Aorta (tissue), 5 donors: Measurements from ENCODE around the gene NUDT9. TPM values are rescaled to one million over a fixed set of nuclear protein-coding genes. Genes with fewer than 3 reads are reported as not detected.
A peak's percentile ranks its signal among the peaks of the same experiment; 100 is the strongest.
"Not testable (repeated sequence)": the region's sequence is repeated elsewhere in the genome, so short reads cannot be mapped to it uniquely, and the experiment has no call there.

Source experiments
- ATAC-seq: fragments of 200-7000 bp; cut with Tn5 transposase; one replicate; pipeline ENCODE4 v1.9.1; 2022; ENCODE audit warnings: moderate library complexity; ENCODE audit not compliant: low FRiP score
- DNase-seq, 2 donors: peaks; one replicate each; pipeline ENCODE4 v3.0.0-alpha.2; 2020
- H3K27ac ChIP-seq, 2 donors: one replicate each; pipeline ENCODE4 v1.5.1; 2013; ENCODE audit warnings: low read length in 2 of 2, mild to moderate bottlenecking in 2 of 2, moderate library complexity in 2 of 2, control low read depth in 1 of 2, inconsistent platforms in 1 of 2, low read depth in 1 of 2
- H3K27me3 ChIP-seq, 2 donors: one replicate each; pipeline ENCODE4 v1.6.1; 2013; ENCODE audit warnings: control low read depth in 1 of 2, low read length in 1 of 2, mild to moderate bottlenecking in 1 of 2, moderate library complexity in 1 of 2; ENCODE audit not compliant: insufficient read depth in 2 of 2, control insufficient read depth in 1 of 2
- H3K36me3 ChIP-seq, 2 donors: one replicate each; pipeline ENCODE4 v1.6.1; 2013; ENCODE audit warnings: control low read depth in 1 of 2, low read length in 1 of 2, mild to moderate bottlenecking in 1 of 2; ENCODE audit not compliant: insufficient read depth in 2 of 2, control insufficient read depth in 1 of 2
- H3K4me1 ChIP-seq, 2 donors: one replicate each; pipeline ENCODE4 v1.6.1; 2013; ENCODE audit warnings: low read length in 2 of 2, control low read depth in 1 of 2, mild to moderate bottlenecking in 1 of 2, moderate library complexity in 1 of 2; ENCODE audit not compliant: insufficient read depth in 2 of 2, control insufficient read depth in 1 of 2
- H3K4me3 ChIP-seq, 2 donors: one replicate each; pipeline ENCODE4 v1.5.1; 2013; ENCODE audit warnings: low read length in 2 of 2, control low read depth in 1 of 2, mild to moderate bottlenecking in 1 of 2
- H3K9me3 ChIP-seq: one replicate; pipeline ENCODE4 v1.6.1; 2013; ENCODE audit warnings: mild to moderate bottlenecking, low read length; ENCODE audit not compliant: control insufficient read depth
- WGBS, 2 donors: extraction: QIAGEN DNeasy Blood & Tissue Kit; methylation state at CpG; one replicate each; pipeline ENCODE4 v1.1.7; 2013; 5-methylcytosine and 5-hydroxymethylcytosine counted together
- intact Hi-C, 2 donors: fragments of 100-400 bp; cut with DNase I; formaldehyde crosslinking; loops; one replicate each; pipeline versions ENCODE4 v1.14.2 to v1.15.0; 2022
- long read RNA-seq, 2 donors: library from polyadenylated mRNA; unstranded; transcript quantifications; one replicate each; pipeline ENCODE4 v2.0.0, GENCODE V29; 2020 to 2021
- polyA plus RNA-seq, 2 donors: library from polyadenylated mRNA; stranded (reverse); fragments of 200-250 nt; gene quantifications; one replicate each; pipeline ENCODE4 v1.2.3, GENCODE V29; 2013
- total RNA-seq, 2 donors: library from RNA; stranded (reverse); fragmentation: NEBNext Ultra II Directional; extraction: Animal tissue kit (Norgen Biotek cat#: 25700); gene quantifications; one replicate each; pipeline ENCODE4 v1.2.1, GENCODE V29; 2021
- donor health status: healthy with polysubstance abuse.
- donor health status: Bipolar disorder and iron deficiency.
- donor health status: DM: no; HTN: no; CAD: no.
- donor health status: DM: no; HTN: no; CAD: no.
- donor health status: DM: yes; HTN: yes; CAD: no.

The NUDT9 gene, protein sequence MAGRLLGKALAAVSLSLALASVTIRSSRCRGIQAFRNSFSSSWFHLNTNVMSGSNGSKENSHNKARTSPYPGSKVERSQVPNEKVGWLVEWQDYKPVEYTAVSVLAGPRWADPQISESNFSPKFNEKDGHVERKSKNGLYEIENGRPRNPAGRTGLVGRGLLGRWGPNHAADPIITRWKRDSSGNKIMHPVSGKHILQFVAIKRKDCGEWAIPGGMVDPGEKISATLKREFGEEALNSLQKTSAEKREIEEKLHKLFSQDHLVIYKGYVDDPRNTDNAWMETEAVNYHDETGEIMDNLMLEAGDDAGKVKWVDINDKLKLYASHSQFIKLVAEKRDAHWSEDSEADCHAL
- 10 to 100 TPM; 22.2 to 29.1 TPM for total RNA-seq
- polyA plus RNA-seq: 10 to 100 TPM; 38.7 to 39.0 TPM
- long read RNA-seq, donor 1, transcript NUDT9-201 (8 exons, 1,701 nt): major isoform, 71 of 86 reads
- long read RNA-seq, donor 1, partial matches to known transcripts: 3 of 86 reads
- long read RNA-seq, donor 1, other reads (novel, unspliced or antisense): 9 of 86 reads
- long read RNA-seq, donor 2, transcript NUDT9-201 (8 exons, 1,701 nt): major isoform, 11 of 17 reads
- long read RNA-seq, donor 2, partial matches to known transcripts: 1 of 17 reads
- long read RNA-seq, donor 2, other reads (novel, unspliced or antisense): 5 of 17 reads

GRCh38 chr4:87422104-87423052 lies at the start of gene NUDT9:
NUDT9 (plus strand) TSS chr4:87422573; CDS start chr4:87422906, 333 bp downstream.
- WGBS, 2 donors: 1% methylated on average over 58 of the region's 58 CpGs
- intact Hi-C loops: loop anchor here (5.0 kb wide), 2 partner anchors 35 to 45 kb away; no protein-coding TSS in a partner anchor
- Histone ChIP-seq H3K36me3 (no peaks in the 10 kb centered on the region), H3K4me3 (peak within 1 kb of the TSS; percentile 42 to 52), H3K4me1 (peaks cover 1 to 3% of the 10 kb centered on the region in 2 donors), H3K27ac (peak within 1 kb of the TSS; percentile 29 to 90), H3K27me3 (no peaks in the 10 kb centered on the region), H3K9me3 (no peaks in the 10 kb centered on the region)
- peak; percentile 97 for ATAC-seq
- DNase-seq: peak; percentile 97 to 99

DNA sequence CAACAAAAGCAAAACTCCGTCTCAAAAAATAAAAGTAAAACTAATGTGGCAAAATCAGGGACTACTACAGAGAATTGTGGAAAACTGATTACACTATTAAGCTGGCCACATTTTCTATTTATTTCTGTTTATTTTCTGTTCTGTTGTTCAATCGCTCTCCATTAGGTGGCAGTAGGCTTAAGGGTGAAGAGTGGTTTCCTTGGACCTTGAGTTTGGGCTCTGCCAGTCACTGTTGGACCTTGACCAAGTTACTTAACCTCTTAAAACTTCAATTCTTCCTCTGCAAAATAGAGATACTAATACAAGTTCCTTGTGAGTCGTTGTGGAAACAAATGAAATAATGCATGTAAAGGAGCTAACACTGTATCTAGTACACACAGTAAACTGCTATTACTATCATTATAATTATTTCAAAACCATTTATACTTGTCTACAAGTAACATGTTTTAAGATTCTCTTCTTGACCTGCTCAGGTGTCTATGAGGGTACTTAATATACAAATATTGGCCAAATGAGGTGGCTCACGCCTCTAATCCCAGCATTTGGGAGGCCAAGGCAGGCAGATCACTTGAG lies 46.6 kb upstream of the NUDT9 start:
- intact Hi-C loops: loop anchor here (2.0 to 5.0 kb wide), 4 partner anchors 46 to 471 kb away; partner anchors contain the start of gene NUDT9 (in 1 of the 2)
- ATAC-seq: peak; percentile 88
- H3K4me1 ChIP-seq: no peaks in the 10 kb centered on the region
- H3K9me3 ChIP-seq: no peaks in the 10 kb centered on the region
- H3K4me3 ChIP-seq: no peak overlapping the region
- no peaks in the 10 kb centered on the region for H3K27me3 ChIP-seq
- 34 to 46% methylated on average over 4 of the region's 4 CpGs for WGBS, 2 donors
- no peaks in the 10 kb centered on the region for H3K36me3 ChIP-seq
- DNase-seq: no peak
- H3K27ac ChIP-seq: no peak overlapping the region

GRCh38 chr4:87377816-87378215 lies 44.6 kb upstream of the NUDT9 start:
- DNase-seq (no peak), ATAC-seq (no peak)
- no peaks in the 10 kb centered on the region for H3K4me1 ChIP-seq
- H3K36me3 ChIP-seq: no peaks in the 10 kb centered on the region
- intact Hi-C loops: loop anchor here in 1 of 2 donors (5.0 kb wide), 3 partner anchors 44 to 469 kb away; partner anchors contain the start of gene NUDT9
- no peak overlapping the region for H3K27ac ChIP-seq
- no peak overlapping the region for H3K4me3 ChIP-seq
- WGBS, 2 donors: 69 to 72% methylated on average over 2 of the region's 2 CpGs
- H3K27me3 ChIP-seq: no peaks in the 10 kb centered on the region
- no peaks in the 10 kb centered on the region for H3K9me3 ChIP-seq

- no peaks in the 10 kb centered on the region for H3K9me3 ChIP-seq
- no peak overlapping the region for H3K27ac ChIP-seq
- WGBS, 2 donors: 48 to 49% methylated on average over 2 of the region's 2 CpGs
- ATAC-seq: no peak
- H3K36me3 ChIP-seq: no peaks in the 10 kb centered on the region
- intact Hi-C loops: loop anchor here in 1 of 2 donors (10.0 kb wide), 1 partner anchor 463 kb away; no protein-coding TSS in a partner anchor
- H3K4me3 ChIP-seq: no peak overlapping the region
- no peak for DNase-seq
- H3K27me3 ChIP-seq: no peaks in the 10 kb centered on the region
- no peaks in the 10 kb centered on the region for H3K4me1 ChIP-seq
Measured at GRCh38 chr4:87382116-87382515, 40.3 kb upstream of the NUDT9 start.

GRCh38 chr4:87382931-87383330 lies 39.4 kb upstream of the NUDT9 start:
- H3K4me3 ChIP-seq: no peak overlapping the region
- WGBS, 2 donors: 73 to 74% methylated on average over 3 of the region's 3 CpGs
- peak overlapping the region in 1 of 2 donors; percentile 63 for H3K27ac ChIP-seq
- H3K9me3 ChIP-seq: no peaks in the 10 kb centered on the region
- no peak for DNase-seq
- H3K4me1 ChIP-seq: no peaks in the 10 kb centered on the region
- no peak for ATAC-seq
- intact Hi-C loops: loop anchor here in 1 of 2 donors (10.0 kb wide), 1 partner anchor 462 kb away; no protein-coding TSS in a partner anchor
- H3K36me3 ChIP-seq: no peaks in the 10 kb centered on the region
- no peaks in the 10 kb centered on the region for H3K27me3 ChIP-seq

- not testable (repeated sequence) for H3K36me3 ChIP-seq, DNase-seq, H3K27ac ChIP-seq, H3K27me3 ChIP-seq, ATAC-seq, H3K4me1 ChIP-seq, H3K9me3 ChIP-seq, H3K4me3 ChIP-seq
- intact Hi-C loops: loop anchor here in 1 of 2 donors (5.0 to 10.0 kb wide), 2 partner anchors 38 to 460 kb away; partner anchors contain the start of gene NUDT9
- 91 to 92% methylated on average over 9 of the region's 9 CpGs for WGBS, 2 donors
Measured at GRCh38 chr4:87384466-87385132, 37.8 kb upstream of the NUDT9 start.

DNA sequence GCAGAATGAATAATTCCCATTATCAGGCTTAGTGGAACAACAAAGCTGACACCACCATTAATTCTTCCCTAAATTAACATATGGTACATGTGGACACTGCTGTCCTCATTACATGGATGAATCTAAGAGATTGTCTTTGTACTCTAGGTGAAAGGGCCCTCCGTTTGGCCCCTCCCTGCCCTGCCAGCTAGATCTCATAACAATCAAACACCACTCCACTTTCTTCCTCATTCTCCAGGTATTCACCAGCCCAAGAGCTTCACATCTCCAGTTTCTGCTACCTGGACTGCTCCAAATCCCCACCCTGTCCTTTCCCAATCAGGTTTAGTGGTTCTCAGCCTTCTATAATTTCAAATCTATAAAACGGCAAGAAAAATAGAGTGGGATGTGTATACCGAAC lies 35.1 kb upstream of the NUDT9 start:
- ATAC-seq (no peak), DNase-seq (no peak)
- Histone ChIP-seq H3K27me3 (no peaks in the 10 kb centered on the region), H3K36me3 (no peaks in the 10 kb centered on the region), H3K4me3 (no peak overlapping the region), H3K27ac (no peak overlapping the region), H3K4me1 (no peaks in the 10 kb centered on the region), H3K9me3 (no peaks in the 10 kb centered on the region)
- 89 to 92% methylated on average over 3 of the region's 3 CpGs for WGBS, 2 donors
- intact Hi-C loops: loop anchor here in 1 of 2 donors (5.0 to 10.0 kb wide), 2 partner anchors 35 to 458 kb away; partner anchors contain the start of gene NUDT9
